ENCODE data around the gene IFNAR2. TPM values are rescaled to one million over a fixed set of nuclear protein-coding genes. Genes with fewer than 3 reads are reported as not detected.

IFNAR2 gene
- total RNA-seq, 2 donors from 2014 or later, result 5.7 to 7.0 TPM

GRCh38 chr21:33228455-33228854 is 1.3 kb upstream of the IFNAR2 start:
- Histone ChIP-seq H3K36me3 (no peaks in the 10 kb centered on the region), H3K4me1 (replicated peaks) (no peaks in the 10 kb centered on the region), H3K4me3 (no peak overlapping the region), H3K27ac (no peak overlapping the region), H3K27me3 (replicated peaks; ENCODE audit: insufficient read depth) (no peaks in the 10 kb centered on the region), H3K9me3 (no peaks in the 10 kb centered on the region)
- 54% methylated on average over 3 of the region's 3 CpGs for WGBS
- intact Hi-C loops (cut with DNase I), result no loop called here
- no peak for DNase-seq (ENCODE audit: low spot score)
- no peak for TF ChIP-seq POLR2A (IDR thresholded peaks at IDR 0.05)

GRCh38 chr21:33229099-33229783 is 497 bp upstream of the IFNAR2 start:
- Histone ChIP-seq H3K4me3 (peak overlapping the region; percentile 96 to 99), H3K4me1 (replicated peaks) (no peaks in the 10 kb centered on the region), H3K36me3 (no peaks in the 10 kb centered on the region), H3K27me3 (replicated peaks; ENCODE audit: insufficient read depth) (no peaks in the 10 kb centered on the region), H3K27ac (no peak overlapping the region), H3K9me3 (no peaks in the 10 kb centered on the region)
- 38% methylated on average over 18 of the region's 18 CpGs for WGBS
- TF ChIP-seq POLR2A (IDR thresholded peaks at IDR 0.05) (no peak), CTCF (IDR thresholded peaks at IDR 0.05) (no peak), POLR2AphosphoS5 (IDR thresholded peaks at IDR 0.05) (no peak)
- no peak for DNase-seq (ENCODE audit: low spot score)
- intact Hi-C loops (cut with DNase I), result no loop called here

GRCh38 chr21:33230545-33231324 is 997 bp downstream of the IFNAR2 start:
- H3K9me3 ChIP-seq, result no peaks in the 10 kb centered on the region
- H3K4me1 ChIP-seq (replicated peaks), result no peaks in the 10 kb centered on the region
- no peaks in the 10 kb centered on the region for H3K27me3 ChIP-seq (replicated peaks; ENCODE audit: insufficient read depth)
- WGBS, result 3% methylated on average over 30 of the region's 30 CpGs
- H3K27ac ChIP-seq, result peak overlapping the region; percentile 84 to 89
- no peaks in the 10 kb centered on the region for H3K36me3 ChIP-seq
- no peak for TF ChIP-seq POLR2A (IDR thresholded peaks at IDR 0.05)
- TF ChIP-seq CTCF (IDR thresholded peaks at IDR 0.05), result peak in 1 of 4 experiments; percentile 42
- H3K4me3 ChIP-seq, result peak overlapping the region; percentile 96 to 99
- peak; percentile 36 for DNase-seq (ENCODE audit: low spot score)
- intact Hi-C loops (cut with DNase I), result no loop called here

- no peaks in the 10 kb centered on the region for H3K4me1 ChIP-seq (replicated peaks)
These were observed 1.8 kb downstream of the IFNAR2 start for GRCh38 chr21:33231526-33231925.

More at GRCh38 chr21:33231526-33231925, 1.8 kb downstream of the IFNAR2 start:
- TF ChIP-seq POLR2AphosphoS5 (IDR thresholded peaks at IDR 0.05), result no peak
- no peak for TF ChIP-seq POLR2A (IDR thresholded peaks at IDR 0.05)
- no peak for TF ChIP-seq CTCF (IDR thresholded peaks at IDR 0.05)
- 68% methylated on average over 8 of the region's 8 CpGs for WGBS
- H3K27me3 ChIP-seq (replicated peaks; ENCODE audit: insufficient read depth), result no peaks in the 10 kb centered on the region
- intact Hi-C loops (cut with DNase I), result no loop called here
- no peaks in the 10 kb centered on the region for H3K9me3 ChIP-seq
- H3K27ac ChIP-seq, result no peak overlapping the region
- H3K4me3 ChIP-seq, result no peak overlapping the region
- H3K36me3 ChIP-seq, result no peaks in the 10 kb centered on the region
- no peak for DNase-seq (ENCODE audit: low spot score)
